HUES6 (cell line): ENCODE data around the gene ATP9A.

ENCODE experiments used
- H3K27ac ChIP-seq: 2 replicates; pipeline ENCODE4 v1.7.0; 2013; ENCODE audit warnings: low read depth, mild to moderate bottlenecking, low read length, inconsistent platforms
- H3K27me3 ChIP-seq: 2 replicates; pipeline ENCODE4 v1.6.1; 2013; ENCODE audit warnings: low read length; ENCODE audit not compliant: control insufficient read depth, insufficient read depth
- H3K36me3 ChIP-seq: 2 replicates; pipeline ENCODE4 v1.6.1; 2013; ENCODE audit warnings: low read length; ENCODE audit not compliant: control insufficient read depth, insufficient read depth
- H3K4me1 ChIP-seq: 2 replicates; pipeline ENCODE4 v1.6.1; 2013; ENCODE audit warnings: low read length; ENCODE audit not compliant: control insufficient read depth, insufficient read depth
- H3K4me3 ChIP-seq: 2 replicates; pipeline ENCODE4 v1.5.1; 2013; ENCODE audit warnings: low read depth, low read length
- H3K9ac ChIP-seq: one replicate; pipeline ENCODE4 v1.6.1; 2013; ENCODE audit warnings: mild to moderate bottlenecking, low read length
- H3K9me3 ChIP-seq: 2 replicates; pipeline ENCODE4 v1.6.1; 2013; ENCODE audit warnings: low read depth, low read length; ENCODE audit not compliant: control insufficient read depth, insufficient read depth

Gene ATP9A

GRCh38 chr20:51802170-51802751, 34.1 kb upstream of the ATP9A start, which contains the start of gene SALL4:
SALL4 (minus strand) TSS chr20:51802521; CDS start chr20:51802408, 113 bp downstream.
- Histone ChIP-seq H3K27ac (peak within 1 kb of the TSS; percentile 99), H3K4me3 (peak within 1 kb of the TSS; percentile 74), H3K4me1 (peaks cover 21% of the 10 kb centered on the region), H3K9ac (peak within 1 kb of the TSS; percentile 99), H3K36me3 (peaks cover 1% of the 10 kb centered on the region), H3K9me3 (no peaks in the 10 kb centered on the region), H3K27me3 (no peaks in the 10 kb centered on the region)

- Histone ChIP-seq H3K27ac (peak overlapping the region; percentile 99), H3K9me3 (no peaks in the 10 kb centered on the region), H3K9ac (peak overlapping the region; percentile 99), H3K36me3 (peaks cover 6% of the 10 kb centered on the region), H3K27me3 (no peaks in the 10 kb centered on the region), H3K4me1 (peaks cover 26% of the 10 kb centered on the region), H3K4me3 (peak overlapping the region; percentile 74)
Observed at GRCh38 chr20:51801823-51802123, 33.6 kb upstream of the ATP9A start.

- Histone ChIP-seq H3K9ac (peak overlapping the region; percentile 99), H3K36me3 (peaks cover 11% of the 10 kb centered on the region), H3K4me1 (peaks cover 31% of the 10 kb centered on the region), H3K9me3 (no peaks in the 10 kb centered on the region), H3K4me3 (peak overlapping the region; percentile 74), H3K27me3 (no peaks in the 10 kb centered on the region), H3K27ac (peak overlapping the region; percentile 99)
Observed at GRCh38 chr20:51801122-51801822, 33.1 kb upstream of the ATP9A start.

- Histone ChIP-seq H3K9me3 (no peaks in the 10 kb centered on the region), H3K36me3 (peaks cover 13% of the 10 kb centered on the region), H3K27ac (peak overlapping the region; percentile 99), H3K27me3 (no peaks in the 10 kb centered on the region), H3K4me1 (peaks cover 33% of the 10 kb centered on the region), H3K4me3 (peak overlapping the region; percentile 74), H3K9ac (peak overlapping the region; percentile 99)
Observed at GRCh38 chr20:51800872-51801121, 32.6 kb upstream of the ATP9A start.

- H3K9me3 ChIP-seq = no peaks in the 10 kb centered on the region
- H3K9ac ChIP-seq = peak overlapping the region; percentile 99
- H3K4me1 ChIP-seq = peaks cover 39% of the 10 kb centered on the region
- no peaks in the 10 kb centered on the region for H3K27me3 ChIP-seq
- peak overlapping the region; percentile 74 for H3K4me3 ChIP-seq
- peaks cover 18% of the 10 kb centered on the region for H3K36me3 ChIP-seq
- peak overlapping the region; percentile 99 for H3K27ac ChIP-seq
Observed at GRCh38 chr20:51800060-51800871, 32.1 kb upstream of the ATP9A start.

GRCh38 chr20:51799401-51799860, 31.2 kb upstream of the ATP9A start:
- H3K9ac ChIP-seq = peak overlapping the region; percentile 99
- peaks cover 44% of the 10 kb centered on the region for H3K4me1 ChIP-seq
- peak overlapping the region; percentile 99 for H3K27ac ChIP-seq
- peaks cover 25% of the 10 kb centered on the region for H3K36me3 ChIP-seq
- H3K4me3 ChIP-seq = peak overlapping the region; percentile 74
- no peaks in the 10 kb centered on the region for H3K27me3 ChIP-seq
- no peaks in the 10 kb centered on the region for H3K9me3 ChIP-seq

- Histone ChIP-seq H3K27me3 (no peaks in the 10 kb centered on the region), H3K27ac (peak overlapping the region; percentile 99), H3K36me3 (peaks cover 42% of the 10 kb centered on the region), H3K4me3 (peak overlapping the region; percentile 74), H3K9ac (peak overlapping the region; percentile 69), H3K4me1 (peaks cover 44% of the 10 kb centered on the region), H3K9me3 (no peaks in the 10 kb centered on the region)
Observed at GRCh38 chr20:51797357-51798025, 29.3 kb upstream of the ATP9A start.

- H3K27me3 ChIP-seq = no peaks in the 10 kb centered on the region
- H3K4me1 ChIP-seq = peaks cover 44% of the 10 kb centered on the region
- H3K36me3 ChIP-seq = peaks cover 53% of the 10 kb centered on the region
- H3K4me3 ChIP-seq = peak overlapping the region; percentile 74; the same call in 1 of the 2 replicates
- no peak overlapping the region for H3K9ac ChIP-seq
- peak overlapping the region; percentile 99; the same call in 1 of the 2 replicates for H3K27ac ChIP-seq
- no peaks in the 10 kb centered on the region for H3K9me3 ChIP-seq
Observed at GRCh38 chr20:51796340-51796739, 28.1 kb upstream of the ATP9A start.

- Histone ChIP-seq H3K27ac (no peak overlapping the region), H3K9me3 (no peaks in the 10 kb centered on the region), H3K36me3 (peaks cover 87% of the 10 kb centered on the region), H3K4me1 (peaks cover 35% of the 10 kb centered on the region), H3K27me3 (no peaks in the 10 kb centered on the region), H3K9ac (no peak overlapping the region), H3K4me3 (no peak overlapping the region)
Observed at GRCh38 chr20:51792960-51793359, 24.8 kb upstream of the ATP9A start.

GRCh38 chr20:51791626-51792025, 23.4 kb upstream of the ATP9A start:
- Histone ChIP-seq H3K4me3 (no peak overlapping the region), H3K9ac (no peak overlapping the region), H3K27ac (peak overlapping the region; percentile 26; the same call in 1 of the 2 replicates), H3K36me3 (peaks cover 92% of the 10 kb centered on the region), H3K4me1 (peaks cover 24% of the 10 kb centered on the region), H3K27me3 (no peaks in the 10 kb centered on the region), H3K9me3 (no peaks in the 10 kb centered on the region)
